ENCODE data around the gene DNAJC28. TPM values are rescaled to one million over a fixed set of nuclear protein-coding genes. Genes with fewer than 3 reads are reported as not detected.

The DNAJC28 gene
- total RNA-seq, 4 donors from 2014 or later: 0.66 to 3.6 (median 1.7) TPM

DNA sequence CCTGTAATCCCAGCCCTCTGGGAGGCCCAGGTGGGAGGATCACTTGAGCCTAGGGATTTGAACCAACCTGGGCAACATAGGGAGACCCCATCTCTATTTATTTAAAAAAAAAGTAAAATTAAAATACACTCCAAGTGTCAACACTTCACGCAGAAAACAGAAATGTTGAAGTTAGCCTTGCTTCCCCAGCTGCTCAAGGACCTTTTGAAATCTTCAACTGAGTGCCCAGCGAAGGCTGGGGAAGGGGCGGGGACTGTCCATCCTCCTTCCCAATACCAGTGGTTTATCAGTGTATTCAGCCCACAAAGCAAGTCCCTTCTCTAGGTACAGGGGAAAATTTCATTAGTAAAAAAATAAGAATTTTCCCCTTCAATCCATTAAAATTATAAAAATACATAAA, 2.2 kb upstream of the DNAJC28 start:
- DNase-seq (ENCODE audit: low spot score in 2 of 2): no peak
- no peak overlapping the region for H3K27ac ChIP-seq
- no peak overlapping the region for H3K4me3 ChIP-seq
- H3K27me3 ChIP-seq: no peaks in the 10 kb centered on the region
- 82 to 90% methylated on average over 3 of the region's 3 CpGs for WGBS, 2 donors
- no peaks in the 10 kb centered on the region for H3K9me3 ChIP-seq
- H3K36me3 ChIP-seq: no peaks in the 10 kb centered on the region
- TF ChIP-seq, protein P1, sequence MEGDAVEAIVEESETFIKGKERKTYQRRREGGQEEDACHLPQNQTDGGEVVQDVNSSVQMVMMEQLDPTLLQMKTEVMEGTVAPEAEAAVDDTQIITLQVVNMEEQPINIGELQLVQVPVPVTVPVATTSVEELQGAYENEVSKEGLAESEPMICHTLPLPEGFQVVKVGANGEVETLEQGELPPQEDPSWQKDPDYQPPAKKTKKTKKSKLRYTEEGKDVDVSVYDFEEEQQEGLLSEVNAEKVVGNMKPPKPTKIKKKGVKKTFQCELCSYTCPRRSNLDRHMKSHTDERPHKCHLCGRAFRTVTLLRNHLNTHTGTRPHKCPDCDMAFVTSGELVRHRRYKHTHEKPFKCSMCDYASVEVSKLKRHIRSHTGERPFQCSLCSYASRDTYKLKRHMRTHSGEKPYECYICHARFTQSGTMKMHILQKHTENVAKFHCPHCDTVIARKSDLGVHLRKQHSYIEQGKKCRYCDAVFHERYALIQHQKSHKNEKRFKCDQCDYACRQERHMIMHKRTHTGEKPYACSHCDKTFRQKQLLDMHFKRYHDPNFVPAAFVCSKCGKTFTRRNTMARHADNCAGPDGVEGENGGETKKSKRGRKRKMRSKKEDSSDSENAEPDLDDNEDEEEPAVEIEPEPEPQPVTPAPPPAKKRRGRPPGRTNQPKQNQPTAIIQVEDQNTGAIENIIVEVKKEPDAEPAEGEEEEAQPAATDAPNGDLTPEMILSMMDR (IDR thresholded peaks at IDR 0.05): no peak
- no peak for TF ChIP-seq EP300 (IDR thresholded peaks at IDR 0.05)
- TF ChIP-seq POLR2A (IDR thresholded peaks at IDR 0.05): no peak
- H3K4me1 ChIP-seq: peaks cover 0 to 12% (median 0%) of the 10 kb centered on the region in 4 donors

DNA sequence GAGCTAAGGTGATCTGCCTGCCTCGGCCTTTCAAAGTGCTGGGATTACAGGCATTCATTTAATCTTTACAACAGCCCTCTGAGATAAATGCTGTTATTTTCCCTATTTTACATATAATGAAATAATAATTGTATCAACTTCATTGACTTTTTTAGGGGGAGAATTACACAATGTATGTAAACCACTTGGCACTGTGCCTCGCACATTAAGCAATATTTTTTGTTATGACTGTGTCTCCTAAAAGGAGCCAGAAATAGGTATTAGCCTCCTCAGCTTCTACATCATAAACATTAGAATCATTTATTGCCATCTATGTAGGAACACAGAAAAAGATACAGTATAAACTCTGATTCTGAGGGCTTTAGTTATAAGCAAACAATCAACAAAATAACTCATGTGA, 1.1 kb upstream of the DNAJC28 start:
- WGBS, 2 donors: 61 to 62% methylated on average over 2 of the region's 2 CpGs

DNA sequence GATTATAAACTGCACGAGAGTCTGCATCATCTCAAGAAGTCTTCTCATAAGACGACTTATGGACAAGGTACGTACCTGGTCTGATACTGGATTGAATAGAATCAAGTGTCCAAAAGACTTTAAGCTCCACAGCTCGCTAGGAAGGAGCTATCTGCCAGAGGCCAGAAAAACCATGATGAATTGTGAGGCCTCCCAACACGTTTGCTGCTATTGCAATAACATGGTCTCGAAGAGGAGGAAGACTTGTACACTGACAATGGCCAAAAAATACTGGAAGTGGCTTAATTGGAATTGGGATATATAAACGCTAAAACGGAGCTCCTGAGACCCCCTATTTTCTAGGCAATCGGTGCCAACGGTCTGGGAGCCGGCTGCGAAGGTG, 534 bp downstream of the DNAJC28 start:
- Histone ChIP-seq H3K27me3 (no peaks in the 10 kb centered on the region), H3K27ac (peak overlapping the region; percentile 72 to 88 (median 82)), H3K4me3 (peak overlapping the region; percentile 53 to 76 (median 66)), H3K9me3 (no peaks in the 10 kb centered on the region), H3K36me3 (no peaks in the 10 kb centered on the region), H3K4me1 (peaks cover 0 to 12% (median 0%) of the 10 kb centered on the region in 4 donors)
- DNase-seq (ENCODE audit: low spot score in 2 of 2): no peak
- WGBS, 2 donors: 17 to 19% methylated on average over 12 of the region's 12 CpGs
- TF ChIP-seq, protein P1 (IDR thresholded peaks at IDR 0.05): no peak

More for the DNA sequence above, 1.1 kb upstream of the DNAJC28 start:
- Histone ChIP-seq H3K27me3 (no peaks in the 10 kb centered on the region), H3K4me1 (peaks cover 0 to 12% (median 0%) of the 10 kb centered on the region in 4 donors), H3K9me3 (no peaks in the 10 kb centered on the region), H3K4me3 (no peak overlapping the region), H3K27ac (no peak overlapping the region), H3K36me3 (no peaks in the 10 kb centered on the region)
- TF ChIP-seq EP300 (IDR thresholded peaks at IDR 0.05) (no peak), POLR2A (IDR thresholded peaks at IDR 0.05) (no peak)
- TF ChIP-seq, protein P1 (IDR thresholded peaks at IDR 0.05): no peak
- DNase-seq (ENCODE audit: low spot score in 2 of 2): peak in 1 of 2 donors; percentile 14

DNA sequence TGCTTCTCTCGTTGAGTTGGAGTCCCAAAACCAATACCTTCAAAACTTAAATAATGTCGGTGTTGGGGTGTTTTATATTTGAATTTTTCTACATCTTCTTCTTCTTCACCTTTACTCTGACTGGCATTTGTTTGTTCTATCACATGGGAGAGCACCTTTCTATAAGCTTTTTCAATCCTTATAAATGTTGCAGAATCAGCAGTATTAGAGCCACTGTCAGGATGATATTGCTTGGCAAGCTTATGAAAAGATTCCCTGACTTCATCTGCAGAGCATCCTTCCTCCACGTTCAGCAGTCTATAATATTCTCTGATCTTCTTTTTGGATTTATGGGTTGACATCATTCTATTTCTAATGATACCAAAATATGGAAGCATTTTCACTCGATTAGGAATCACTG, 2.6 kb downstream of the DNAJC28 start:
- no peaks in the 10 kb centered on the region for H3K9me3 ChIP-seq
- peaks cover 0 to 12% (median 0%) of the 10 kb centered on the region in 4 donors for H3K4me1 ChIP-seq
- H3K27ac ChIP-seq: no peak overlapping the region
- no peaks in the 10 kb centered on the region for H3K36me3 ChIP-seq
- no peak overlapping the region for H3K4me3 ChIP-seq
- no peak for TF ChIP-seq POLR2A (IDR thresholded peaks at IDR 0.05)
- TF ChIP-seq, protein P1 (IDR thresholded peaks at IDR 0.05): no peak
- no peak for TF ChIP-seq EP300 (IDR thresholded peaks at IDR 0.05)
- no peaks in the 10 kb centered on the region for H3K27me3 ChIP-seq
- DNase-seq (ENCODE audit: low spot score in 2 of 2): no peak
- 88 to 94% methylated on average over 4 of the region's 4 CpGs for WGBS, 2 donors

DNA sequence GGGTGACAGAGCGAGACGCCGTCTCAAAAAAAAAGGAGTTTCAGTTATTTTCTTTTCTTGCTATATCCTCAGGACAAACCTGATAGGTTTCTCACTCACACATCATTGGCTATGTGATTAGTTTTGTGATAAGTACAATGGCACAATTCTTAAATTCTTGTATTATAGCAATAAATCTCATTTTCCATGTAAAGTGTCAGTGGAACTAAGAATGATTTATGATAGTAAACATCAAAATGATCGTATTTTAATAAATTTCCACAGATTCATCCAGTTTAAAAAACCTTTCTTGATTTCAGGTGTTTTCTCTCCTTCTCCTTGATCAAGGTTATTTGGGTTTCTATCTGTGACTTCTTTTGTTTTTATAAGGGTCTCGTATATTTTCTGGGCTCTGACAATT, 3.5 kb downstream of the DNAJC28 start:
- H3K36me3 ChIP-seq: no peaks in the 10 kb centered on the region
- no peaks in the 10 kb centered on the region for H3K27me3 ChIP-seq
- WGBS, 2 donors: 94% methylated on average over 5 of the region's 5 CpGs
- no peak for DNase-seq (ENCODE audit: low spot score in 2 of 2)
- TF ChIP-seq EP300 (IDR thresholded peaks at IDR 0.05) (no peak), POLR2A (IDR thresholded peaks at IDR 0.05) (no peak)
- TF ChIP-seq, protein P1 (IDR thresholded peaks at IDR 0.05): no peak
- peaks cover 0 to 12% (median 0%) of the 10 kb centered on the region in 4 donors for H3K4me1 ChIP-seq
- no peak overlapping the region for H3K4me3 ChIP-seq
- no peak overlapping the region for H3K27ac ChIP-seq
- H3K9me3 ChIP-seq: no peaks in the 10 kb centered on the region
